Activated CD8-positive, alpha-beta memory T cell treated with anti-CD3 and anti-CD28 coated beads, Interleukin-2, amount 50 U/mL, for 4 hours (primary cell): ENCODE measurements around the gene PHLPP1.

Experiments
- DNase-seq: peaks from one replicate; pipeline ENCODE4 v3.0.0-alpha.2; 2020

Gene PHLPP1

GRCh38 chr18:62856294-62856693, 141.0 kb downstream of the PHLPP1 start:
- no peak for DNase-seq

GRCh38 chr18:62857263-62857976, 142.1 kb downstream of the PHLPP1 start:
- DNase-seq: no peak

- DNase-seq: no peak
Observed at GRCh38 chr18:62860062-62860461, 144.7 kb downstream of the PHLPP1 start.

- DNase-seq: no peak
Observed at GRCh38 chr18:62862466-62862865, 147.1 kb downstream of the PHLPP1 start.

GRCh38 chr18:62863579-62864001, 148.2 kb downstream of the PHLPP1 start:
- no peak for DNase-seq

GRCh38 chr18:62865498-62865897, 150.2 kb downstream of the PHLPP1 start:
- DNase-seq: no peak

GRCh38 chr18:62867534-62867933, 152.2 kb downstream of the PHLPP1 start:
- DNase-seq: no peak

GRCh38 chr18:62868645-62869044, 153.3 kb downstream of the PHLPP1 start:
- no peak for DNase-seq

- no peak for DNase-seq
Observed at GRCh38 chr18:62870643-62871042, 155.3 kb downstream of the PHLPP1 start.

GRCh38 chr18:62875323-62875722, 160.0 kb downstream of the PHLPP1 start:
- DNase-seq: no peak

- DNase-seq: no peak
Observed at GRCh38 chr18:62876111-62876510, 160.8 kb downstream of the PHLPP1 start.

GRCh38 chr18:62876828-62877227, 161.5 kb downstream of the PHLPP1 start:
- DNase-seq: no peak

- DNase-seq: no peak
Observed at GRCh38 chr18:62877411-62878221, 162.3 kb downstream of the PHLPP1 start.

- DNase-seq: no peak
Observed at GRCh38 chr18:62878305-62878704, 163.0 kb downstream of the PHLPP1 start.

- no peak for DNase-seq
Observed at GRCh38 chr18:62880034-62880433, 164.7 kb downstream of the PHLPP1 start.

GRCh38 chr18:62880673-62881364, 165.5 kb downstream of the PHLPP1 start:
- DNase-seq: no peak

- DNase-seq: no peak
Observed at GRCh38 chr18:62881509-62882016, 166.2 kb downstream of the PHLPP1 start.

- no peak for DNase-seq
Observed at GRCh38 chr18:62883937-62884735, 168.8 kb downstream of the PHLPP1 start.

GRCh38 chr18:62885804-62886203, 170.5 kb downstream of the PHLPP1 start:
- DNase-seq: no peak

- DNase-seq: no peak
Observed at GRCh38 chr18:62894681-62895390, 179.5 kb downstream of the PHLPP1 start.

GRCh38 chr18:62897153-62897552, 181.8 kb downstream of the PHLPP1 start:
- no peak for DNase-seq

- no peak for DNase-seq
Observed at GRCh38 chr18:62898359-62898758, 183.0 kb downstream of the PHLPP1 start.
